ENCODE results near the gene ITGA4.

ITGA4 gene

GRCh38 chr2:181570833-181571661 is 113.9 kb downstream of the ITGA4 start:
- Mint-ChIP-seq H3K27ac (no peak overlapping the region), H3K27me3 (peaks cover 6% of the 10 kb centered on the region), H3K9me3 (no peaks in the 10 kb centered on the region), H3K4me3 (no peak overlapping the region), H3K36me3 (no peaks in the 10 kb centered on the region), H3K4me1 (peaks cover 8% of the 10 kb centered on the region)

DNA sequence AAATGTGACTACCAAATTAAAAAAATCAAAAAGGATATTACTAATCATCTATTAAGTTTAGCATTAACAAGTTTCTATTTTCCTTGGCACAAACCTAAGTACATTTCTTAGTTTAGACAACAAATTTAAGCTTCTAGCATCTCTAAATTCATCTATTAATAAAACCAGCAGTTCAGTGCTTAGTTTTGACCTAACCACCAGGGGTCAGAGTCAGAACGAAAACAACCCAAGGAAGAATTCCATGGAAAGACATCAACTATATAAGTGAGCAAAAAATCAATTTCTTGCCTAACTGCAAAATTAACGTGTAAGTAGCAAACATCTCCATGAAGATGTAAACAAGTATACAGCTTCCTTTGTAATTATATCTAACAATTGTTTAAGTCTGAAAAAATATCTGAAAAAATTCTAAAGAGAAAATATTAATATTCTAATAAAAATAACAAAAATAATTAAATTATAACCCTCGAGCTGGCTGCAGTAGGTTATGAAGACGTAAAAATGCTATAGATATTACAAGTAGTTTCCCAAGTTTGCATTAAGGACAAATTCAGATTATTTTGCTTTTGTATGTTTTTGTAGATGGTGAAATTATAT is 116.1 kb downstream of the ITGA4 start:
- Mint-ChIP-seq H3K9me3 (no peaks in the 10 kb centered on the region), H3K27ac (no peak overlapping the region), H3K4me1 (peaks cover 1% of the 10 kb centered on the region), H3K4me3 (no peak overlapping the region), H3K27me3 (peaks cover 5% of the 10 kb centered on the region), H3K36me3 (no peaks in the 10 kb centered on the region)

- Mint-ChIP-seq H3K27ac (no peak overlapping the region), H3K27me3 (peaks cover 5% of the 10 kb centered on the region), H3K36me3 (no peaks in the 10 kb centered on the region), H3K4me3 (no peak overlapping the region), H3K9me3 (no peaks in the 10 kb centered on the region), H3K4me1 (no peaks in the 10 kb centered on the region)
Observed at GRCh38 chr2:181574321-181574720, 117.1 kb downstream of the ITGA4 start.

- H3K4me1 Mint-ChIP-seq = no peaks in the 10 kb centered on the region
- peaks cover 5% of the 10 kb centered on the region for H3K27me3 Mint-ChIP-seq
- no peak overlapping the region for H3K27ac Mint-ChIP-seq
- H3K36me3 Mint-ChIP-seq = no peaks in the 10 kb centered on the region
- H3K4me3 Mint-ChIP-seq = no peak overlapping the region
- no peaks in the 10 kb centered on the region for H3K9me3 Mint-ChIP-seq
Observed at GRCh38 chr2:181575024-181575649, 118.0 kb downstream of the ITGA4 start.

GRCh38 chr2:181575650-181576025 is 118.5 kb downstream of the ITGA4 start:
- H3K27me3 Mint-ChIP-seq = peaks cover 5% of the 10 kb centered on the region
- no peaks in the 10 kb centered on the region for H3K9me3 Mint-ChIP-seq
- no peaks in the 10 kb centered on the region for H3K36me3 Mint-ChIP-seq
- H3K27ac Mint-ChIP-seq = no peak overlapping the region
- H3K4me3 Mint-ChIP-seq = no peak overlapping the region
- no peaks in the 10 kb centered on the region for H3K4me1 Mint-ChIP-seq

DNA sequence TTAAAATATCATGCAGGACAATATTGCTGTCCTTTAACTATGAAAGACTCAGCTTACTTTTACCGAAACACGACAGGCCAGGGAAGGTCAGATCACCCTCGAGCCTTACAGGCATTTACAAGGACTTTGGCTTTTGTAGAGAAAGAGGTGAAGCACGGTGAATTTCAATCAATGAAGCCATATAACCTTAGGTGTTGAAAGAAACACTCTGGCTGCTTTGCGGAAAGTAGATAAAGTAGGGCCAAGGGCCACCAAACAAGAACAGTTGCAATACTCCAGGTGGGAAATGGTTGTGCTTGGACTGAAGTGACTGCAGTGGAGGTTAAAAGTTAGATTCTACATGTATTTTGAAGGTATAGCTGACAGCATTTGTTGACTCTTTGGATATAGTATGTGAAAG is 119.2 kb downstream of the ITGA4 start:
- H3K4me1 Mint-ChIP-seq = no peaks in the 10 kb centered on the region
- no peaks in the 10 kb centered on the region for H3K9me3 Mint-ChIP-seq
- no peak overlapping the region for H3K4me3 Mint-ChIP-seq
- H3K36me3 Mint-ChIP-seq = no peaks in the 10 kb centered on the region
- H3K27ac Mint-ChIP-seq = no peak overlapping the region
- H3K27me3 Mint-ChIP-seq = peaks cover 5% of the 10 kb centered on the region

- no peak overlapping the region for H3K4me3 Mint-ChIP-seq
- H3K27me3 Mint-ChIP-seq = peaks cover 3% of the 10 kb centered on the region
- no peaks in the 10 kb centered on the region for H3K4me1 Mint-ChIP-seq
- no peak overlapping the region for H3K27ac Mint-ChIP-seq
- H3K36me3 Mint-ChIP-seq = no peaks in the 10 kb centered on the region
- H3K9me3 Mint-ChIP-seq = no peaks in the 10 kb centered on the region
Observed at GRCh38 chr2:181578829-181579228, 121.6 kb downstream of the ITGA4 start.

GRCh38 chr2:181581534-181581933 is 124.3 kb downstream of the ITGA4 start:
- no peak overlapping the region for H3K27ac Mint-ChIP-seq
- H3K9me3 Mint-ChIP-seq = no peaks in the 10 kb centered on the region
- H3K4me1 Mint-ChIP-seq = peaks cover 10% of the 10 kb centered on the region
- H3K27me3 Mint-ChIP-seq = peaks cover 9% of the 10 kb centered on the region
- H3K36me3 Mint-ChIP-seq = no peaks in the 10 kb centered on the region
- H3K4me3 Mint-ChIP-seq = no peak overlapping the region

GRCh38 chr2:181585732-181586131 is 128.5 kb downstream of the ITGA4 start:
- Mint-ChIP-seq H3K36me3 (no peaks in the 10 kb centered on the region), H3K4me3 (no peak overlapping the region), H3K9me3 (no peaks in the 10 kb centered on the region), H3K27me3 (peaks cover 11% of the 10 kb centered on the region), H3K4me1 (peaks cover 15% of the 10 kb centered on the region), H3K27ac (no peak overlapping the region)
